D341Med (cell line): ENCODE results near the gene KCNA10.
"Not testable (repeated sequence)": the region's sequence is repeated elsewhere in the genome, so short reads cannot be mapped to it uniquely, and the experiment has no call there.

Source experiments
- DNase-seq: peaks from one replicate; pipeline ENCODE4 v3.0.0; 2012; ENCODE audit warnings: low spot score

The KCNA10 gene

GRCh38 chr1:110533230-110533629 lies 14.3 kb upstream of the KCNA10 start:
- no peak for DNase-seq

GRCh38 chr1:110529011-110529410 lies 10.0 kb upstream of the KCNA10 start:
- DNase-seq, result no peak

GRCh38 chr1:110526201-110526780 lies 7.3 kb upstream of the KCNA10 start:
- DNase-seq, result no peak

- DNase-seq, result no peak
Measured at GRCh38 chr1:110525249-110525595, 6.2 kb upstream of the KCNA10 start.

GRCh38 chr1:110524311-110525248 lies 5.6 kb upstream of the KCNA10 start:
- peak; percentile 77 for DNase-seq

GRCh38 chr1:110523011-110523410 lies 4.0 kb upstream of the KCNA10 start:
- DNase-seq, result no peak

GRCh38 chr1:110522560-110522959 lies 3.6 kb upstream of the KCNA10 start:
- DNase-seq, result no peak

GRCh38 chr1:110520827-110521226 lies 1.9 kb upstream of the KCNA10 start:
- no peak for DNase-seq

- no peak for DNase-seq
Measured at GRCh38 chr1:110515891-110516290, 3.1 kb downstream of the KCNA10 start.

- no peak for DNase-seq
Measured at GRCh38 chr1:110515041-110515440, 3.9 kb downstream of the KCNA10 start.

GRCh38 chr1:110513511-110513910 lies 5.5 kb downstream of the KCNA10 start:
- DNase-seq, result no peak

GRCh38 chr1:110511436-110511835 lies 7.5 kb downstream of the KCNA10 start:
- DNase-seq, result no peak

GRCh38 chr1:110510921-110511320 lies 8.1 kb downstream of the KCNA10 start:
- not testable (repeated sequence) for DNase-seq

GRCh38 chr1:110509655-110510054 lies 9.3 kb downstream of the KCNA10 start:
- DNase-seq, result no peak

- no peak for DNase-seq
Measured at GRCh38 chr1:110508028-110508940, 10.7 kb downstream of the KCNA10 start.

GRCh38 chr1:110506541-110506940 lies 12.4 kb downstream of the KCNA10 start:
- DNase-seq, result no peak

- no peak for DNase-seq
Measured at GRCh38 chr1:110505596-110505995, 13.4 kb downstream of the KCNA10 start.

GRCh38 chr1:110504226-110504625 lies 14.7 kb downstream of the KCNA10 start:
- DNase-seq, result no peak

- no peak for DNase-seq
Measured at GRCh38 chr1:110503471-110503870, 15.5 kb downstream of the KCNA10 start.

- DNase-seq, result no peak
Measured at GRCh38 chr1:110502402-110503151, 16.4 kb downstream of the KCNA10 start.

- DNase-seq, result no peak
Measured at GRCh38 chr1:110501488-110502132, 17.4 kb downstream of the KCNA10 start.
